Measurements from ENCODE around the gene TRIM2. TPM values are rescaled to one million over a fixed set of nuclear protein-coding genes. Genes with fewer than 3 reads are reported as not detected.

The TRIM2 gene
- polyA plus RNA-seq, 1 donor (not counting 4 experiments of a cell fraction or from before 2014, with no cell fraction given): 10.6 TPM

GRCh38 chr4:153228512-153229140 lies 24.4 kb downstream of the TRIM2 start:
- peak; percentile 34 for FAIRE-seq
- H3K4me2 ChIP-seq (ENCODE audit: control insufficient read depth, extremely low read depth, insufficient read depth, low read depth, low read length): no peak overlapping the region

GRCh38 chr4:153229545-153229944 lies 25.3 kb downstream of the TRIM2 start:
- no peak for DNase-seq (ENCODE audit: low read depth, low spot score)
- Histone ChIP-seq H3K79me2 (ENCODE audit: control insufficient read depth, insufficient read depth, low read length) (peaks cover 9% of the 10 kb centered on the region), H3K9me3 (ENCODE audit: control insufficient read depth, low read depth, low read length) (no peaks in the 10 kb centered on the region), H2AFZ (ENCODE audit: control insufficient read depth, low read length) (no peak overlapping the region), H3K4me1 (ENCODE audit: control insufficient read depth, extremely low read depth, insufficient read depth, low read length) (peaks cover 23% of the 10 kb centered on the region), H3K9me1 (ENCODE audit: control insufficient read depth, extremely low read depth, insufficient read depth, low read length) (no peaks in the 10 kb centered on the region), H3K36me3 (ENCODE audit: control insufficient read depth in 2 of 2, extremely low read depth in 1 of 2, insufficient read depth in 2 of 2, low read length in 2 of 2) (no peaks in the 10 kb centered on the region), H4K20me1 (ENCODE audit: control insufficient read depth, extremely low read depth, insufficient read depth, low read length) (no peaks in the 10 kb centered on the region), H3K27ac (ENCODE audit: control insufficient read depth, insufficient read depth, low read length) (no peak overlapping the region), H3K27me3 (ENCODE audit: control insufficient read depth, extremely low read depth, insufficient read depth, low read length) (no peaks in the 10 kb centered on the region), H3K4me2 (ENCODE audit: control insufficient read depth, extremely low read depth, insufficient read depth, low read depth, low read length) (no peak overlapping the region), H3K4me3 (ENCODE audit: control insufficient read depth in 2 of 3, extremely low read depth in 1 of 3, insufficient read depth in 2 of 3, low read depth in 1 of 3, low read length in 3 of 3) (no peak overlapping the region), H3K9ac (ENCODE audit: control insufficient read depth, extremely low read depth, insufficient read depth, low read length) (no peak overlapping the region)
- TF ChIP-seq CTCF (optimal IDR thresholded peaks at IDR 0.05 in 1 of 3, IDR thresholded peaks at IDR 0.05 in 1 of 3, conservative IDR thresholded peaks at IDR 0.05 in 1 of 3; ENCODE audit: extremely low read depth in 1 of 3, insufficient read depth in 2 of 3, low read length in 3 of 3) (no peak), EZH2 (IDR thresholded peaks at IDR 0.05; ENCODE audit: low read length) (no peak)
- FAIRE-seq: no peak
- dilution Hi-C loops (cut with MboI; ENCODE audit: extremely low pct_ligation_motif_present, low sequenced_read_pairs): no loop called here

More at GRCh38 chr4:153228512-153229140, 24.4 kb downstream of the TRIM2 start:
- Histone ChIP-seq H3K4me3 (ENCODE audit: control insufficient read depth in 2 of 3, extremely low read depth in 1 of 3, insufficient read depth in 2 of 3, low read depth in 1 of 3, low read length in 3 of 3) (no peak overlapping the region), H3K27me3 (ENCODE audit: control insufficient read depth, extremely low read depth, insufficient read depth, low read length) (no peaks in the 10 kb centered on the region), H3K9me1 (ENCODE audit: control insufficient read depth, extremely low read depth, insufficient read depth, low read length) (no peaks in the 10 kb centered on the region), H3K36me3 (ENCODE audit: control insufficient read depth in 2 of 2, extremely low read depth in 1 of 2, insufficient read depth in 2 of 2, low read length in 2 of 2) (no peaks in the 10 kb centered on the region), H3K4me1 (ENCODE audit: control insufficient read depth, extremely low read depth, insufficient read depth, low read length) (peaks cover 19% of the 10 kb centered on the region), H3K27ac (ENCODE audit: control insufficient read depth, insufficient read depth, low read length) (no peak overlapping the region), H3K79me2 (ENCODE audit: control insufficient read depth, insufficient read depth, low read length) (peaks cover 9% of the 10 kb centered on the region), H3K9me3 (ENCODE audit: control insufficient read depth, low read depth, low read length) (no peaks in the 10 kb centered on the region), H2AFZ (ENCODE audit: control insufficient read depth, low read length) (no peak overlapping the region), H3K9ac (ENCODE audit: control insufficient read depth, extremely low read depth, insufficient read depth, low read length) (no peak overlapping the region), H4K20me1 (ENCODE audit: control insufficient read depth, extremely low read depth, insufficient read depth, low read length) (no peaks in the 10 kb centered on the region)
- no peak for DNase-seq (ENCODE audit: low read depth, low spot score)
- TF ChIP-seq CTCF (optimal IDR thresholded peaks at IDR 0.05 in 1 of 3, IDR thresholded peaks at IDR 0.05 in 1 of 3, conservative IDR thresholded peaks at IDR 0.05 in 1 of 3; ENCODE audit: extremely low read depth in 1 of 3, insufficient read depth in 2 of 3, low read length in 3 of 3) (no peak), EZH2 (IDR thresholded peaks at IDR 0.05; ENCODE audit: low read length) (no peak)
- dilution Hi-C loops (cut with MboI; ENCODE audit: extremely low pct_ligation_motif_present, low sequenced_read_pairs): no loop called here
